GM21825 (cell line): ENCODE results near the gene ARHGAP8.

ENCODE experiments used
- ATAC-seq: cut with Tn5 transposase; IDR thresholded peaks from one replicate; pipeline ENCODE4 v1.9.1; 2021; ENCODE audit warnings: mild to moderate bottlenecking, moderate library complexity; ENCODE audit not compliant: unreplicated experiment

ARHGAP8 gene

GRCh38 chr22:44882226-44882905 lies 130.0 kb downstream of the ARHGAP8 start:
- ATAC-seq: no peak

- ATAC-seq: no peak
Measured at GRCh38 chr22:44883011-44883421, 130.6 kb downstream of the ARHGAP8 start.

- no peak for ATAC-seq
Measured at GRCh38 chr22:44884562-44884961, 132.2 kb downstream of the ARHGAP8 start.

GRCh38 chr22:44884968-44885805 lies 132.8 kb downstream of the ARHGAP8 start:
- no peak for ATAC-seq

- ATAC-seq: no peak
Measured at GRCh38 chr22:44885806-44886360, 133.5 kb downstream of the ARHGAP8 start.

- no peak for ATAC-seq
Measured at GRCh38 chr22:44887941-44888366, 135.6 kb downstream of the ARHGAP8 start.

GRCh38 chr22:44888491-44889254 lies 136.3 kb downstream of the ARHGAP8 start:
- no peak for ATAC-seq

- no peak for ATAC-seq
Measured at GRCh38 chr22:44889255-44889878, 137.0 kb downstream of the ARHGAP8 start.

- no peak for ATAC-seq
Measured at GRCh38 chr22:44890416-44891292, 138.3 kb downstream of the ARHGAP8 start.

GRCh38 chr22:44891293-44891747 lies 138.9 kb downstream of the ARHGAP8 start:
- ATAC-seq: no peak

- ATAC-seq: no peak
Measured at GRCh38 chr22:44891791-44892190, 139.4 kb downstream of the ARHGAP8 start.

- ATAC-seq: no peak
Measured at GRCh38 chr22:44892243-44892642, 139.9 kb downstream of the ARHGAP8 start.

GRCh38 chr22:44892803-44893730 lies 140.7 kb downstream of the ARHGAP8 start:
- ATAC-seq: no peak

GRCh38 chr22:44893731-44894080 lies 141.3 kb downstream of the ARHGAP8 start:
- no peak for ATAC-seq

- no peak for ATAC-seq
Measured at GRCh38 chr22:44894321-44894720, 141.9 kb downstream of the ARHGAP8 start.

GRCh38 chr22:44894782-44895181 lies 142.4 kb downstream of the ARHGAP8 start:
- no peak for ATAC-seq

- no peak for ATAC-seq
Measured at GRCh38 chr22:44895296-44896055, 143.1 kb downstream of the ARHGAP8 start.

- ATAC-seq: no peak
Measured at GRCh38 chr22:44898236-44898635, 145.9 kb downstream of the ARHGAP8 start.
